NB4 (cell line): Measurements from ENCODE around the gene DNMT3A.

Experiments
- DNase-seq: peaks from one replicate; pipeline ENCODE4 v3.0.0; 2010; ENCODE audit warnings: low read depth
- H3K4me3 ChIP-seq: one replicate; pipeline ENCODE4 v1.5.1; 2011; ENCODE audit warnings: mild to moderate bottlenecking, low read depth, low read length, moderate library complexity
- CTCF ChIP-seq: IDR thresholded peaks from one replicate; pipeline ENCODE4 v1.5.1; 2012; ENCODE audit warnings: low read depth, low read length
- MAX ChIP-seq: IDR thresholded peaks from 2 replicates; pipeline ENCODE4 v1.6.1; 2011; ENCODE audit warnings: low read depth, low read length
- MYC ChIP-seq: IDR thresholded peaks from 2 replicates; pipeline ENCODE4 v1.6.1; 2011; ENCODE audit warnings: low read depth, low read length
- POLR2A ChIP-seq: IDR thresholded peaks from 2 replicates; pipeline ENCODE4 v1.6.1; 2011; ENCODE audit warnings: mild to moderate bottlenecking; ENCODE audit not compliant: insufficient read length; ENCODE audit errors: extremely low read depth

Gene DNMT3A

GRCh38 chr2:25338401-25338800 lies 3.3 kb downstream of the DNMT3A start:
- H3K4me3 ChIP-seq = no peak overlapping the region
- TF ChIP-seq CTCF (no peak), MAX (no peak), MYC (no peak), POLR2A (no peak)
- DNase-seq = no peak

- no peak for TF ChIP-seq MYC
- no peak for TF ChIP-seq POLR2A
- no peak for TF ChIP-seq CTCF
- TF ChIP-seq MAX = no peak
- DNase-seq = no peak
- H3K4me3 ChIP-seq = no peak overlapping the region
These were observed 3.8 kb downstream of the DNMT3A start for GRCh38 chr2:25337891-25338290.

GRCh38 chr2:25337276-25337675 lies 4.4 kb downstream of the DNMT3A start:
- no peak overlapping the region for H3K4me3 ChIP-seq
- TF ChIP-seq CTCF = no peak
- TF ChIP-seq POLR2A = no peak
- TF ChIP-seq MAX = no peak
- no peak for TF ChIP-seq MYC
- no peak for DNase-seq

- TF ChIP-seq POLR2A = no peak
- TF ChIP-seq MAX = no peak
- no peak for TF ChIP-seq CTCF
- TF ChIP-seq MYC = no peak
- DNase-seq = no peak
- no peak overlapping the region for H3K4me3 ChIP-seq
These were observed 5.3 kb downstream of the DNMT3A start for GRCh38 chr2:25336383-25336841.

GRCh38 chr2:25335971-25336370 lies 5.8 kb downstream of the DNMT3A start:
- DNase-seq = no peak
- no peak for TF ChIP-seq POLR2A
- TF ChIP-seq MAX = no peak
- TF ChIP-seq CTCF = no peak
- no peak for TF ChIP-seq MYC
- H3K4me3 ChIP-seq = no peak overlapping the region

- no peak overlapping the region for H3K4me3 ChIP-seq
- DNase-seq = no peak
- TF ChIP-seq POLR2A (no peak), MAX (no peak), CTCF (no peak), MYC (no peak)
These were observed 6.5 kb downstream of the DNMT3A start for GRCh38 chr2:25335204-25335603.
